Mesenchymal stem cell (in vitro differentiated cells and primary cell): ENCODE measurements around the gene PAX6.

ENCODE experiments used
- DNase-seq: peaks from one replicate; pipeline ENCODE4 v3.0.0-alpha.2; 2013
- H2AFZ ChIP-seq: one replicate; pipeline ENCODE4 v1.6.1; 2013; ENCODE audit warnings: low read depth, mild to moderate bottlenecking, control low read depth, inconsistent platforms, low read length, moderate library complexity
- H2AK5ac ChIP-seq: 2 replicates; pipeline ENCODE4 v1.6.1; 2013; ENCODE audit warnings: low read length, moderate library complexity, mild to moderate bottlenecking, inconsistent platforms; ENCODE audit not compliant: severe bottlenecking
- H2BK120ac ChIP-seq: one replicate; pipeline ENCODE4 v1.6.1; 2013; ENCODE audit warnings: low read depth, mild to moderate bottlenecking, inconsistent platforms, low read length, moderate library complexity
- H2BK12ac ChIP-seq, 2 experiments: one replicate each; pipeline ENCODE4 v1.6.1; 2013; ENCODE audit warnings: inconsistent platforms in 2 of 2, low read length in 2 of 2, mild to moderate bottlenecking in 2 of 2, moderate library complexity in 2 of 2, control low read depth in 1 of 2
- H2BK15ac ChIP-seq: one replicate; pipeline ENCODE4 v1.6.1; 2013; ENCODE audit warnings: mild to moderate bottlenecking, low read depth, inconsistent platforms; ENCODE audit not compliant: poor library complexity, severe bottlenecking
- H2BK5ac ChIP-seq: 2 replicates; pipeline ENCODE4 v1.6.1; 2013; ENCODE audit warnings: low read depth, mild to moderate bottlenecking, low read length, control low read depth, inconsistent platforms; ENCODE audit not compliant: poor library complexity, severe bottlenecking
- H3K14ac ChIP-seq, 2 experiments: one replicate each; pipeline ENCODE4 v1.6.1; 2013; ENCODE audit warnings: inconsistent platforms in 2 of 2, low read length in 2 of 2, control low read depth in 1 of 2, mild to moderate bottlenecking in 1 of 2, moderate library complexity in 1 of 2
- H3K18ac ChIP-seq, 2 experiments: one replicate each; pipeline ENCODE4 v1.6.1; 2013; ENCODE audit warnings: inconsistent platforms in 2 of 2, low read length in 2 of 2, control low read depth in 1 of 2, low read depth in 1 of 2, mild to moderate bottlenecking in 1 of 2
- H3K23ac ChIP-seq, 2 experiments: one replicate each; pipeline ENCODE4 v1.6.1; 2013; ENCODE audit warnings: inconsistent platforms in 2 of 2, low read length in 2 of 2, mild to moderate bottlenecking in 2 of 2, moderate library complexity in 2 of 2, control low read depth in 1 of 2
- H3K27ac ChIP-seq: 2 replicates; pipeline ENCODE4 v1.5.1; 2013; ENCODE audit warnings: mild to moderate bottlenecking, moderate library complexity, low read length, control low read depth, inconsistent platforms; ENCODE audit not compliant: poor library complexity, severe bottlenecking
- H3K27me3 ChIP-seq, 2 experiments: 2 replicates each; pipeline versions ENCODE4 v1.6.1 to v1.7.0; 2013; ENCODE audit warnings: low read length in 2 of 2, mild to moderate bottlenecking in 2 of 2, moderate library complexity in 2 of 2, control low read depth in 1 of 2, inconsistent platforms in 1 of 2; ENCODE audit not compliant: control insufficient read depth in 1 of 2, insufficient read depth in 1 of 2
- H3K36me3 ChIP-seq, 2 experiments: 2 replicates each; pipeline versions ENCODE4 v1.6.1 to v1.7.0; 2013; ENCODE audit warnings: low read length in 2 of 2, control low read depth in 1 of 2, inconsistent platforms in 1 of 2, low read depth in 1 of 2, mild to moderate bottlenecking in 1 of 2; ENCODE audit not compliant: insufficient read depth in 2 of 2, control insufficient read depth in 1 of 2
- H3K4ac ChIP-seq, 2 experiments: one replicate each; pipeline ENCODE4 v1.6.1; 2013; ENCODE audit warnings: inconsistent platforms in 2 of 2, low read length in 2 of 2, mild to moderate bottlenecking in 2 of 2, moderate library complexity in 2 of 2, control low read depth in 1 of 2, low read depth in 1 of 2
- H3K4me1 ChIP-seq: 2 replicates; pipeline ENCODE4 v1.6.1; 2013; ENCODE audit warnings: low read depth, low read length, control low read depth; ENCODE audit not compliant: control insufficient read depth, insufficient read depth
- H3K4me2 ChIP-seq: 2 replicates; pipeline ENCODE4 v1.6.1; 2013; ENCODE audit warnings: low read length, mild to moderate bottlenecking, inconsistent platforms; ENCODE audit not compliant: poor library complexity, severe bottlenecking
- H3K4me3 ChIP-seq, 2 experiments: 2 replicates each; pipeline versions ENCODE4 v1.5.1 to v1.7.0; 2013; ENCODE audit warnings: low read length in 2 of 2, mild to moderate bottlenecking in 2 of 2, control low read depth in 1 of 2, low read depth in 1 of 2; ENCODE audit not compliant: insufficient read depth in 1 of 2
- H3K79me1 ChIP-seq: replicated peaks from 2 replicates; pipeline ENCODE4 v1.6.1; 2013; ENCODE audit warnings: mild to moderate bottlenecking, control low read depth, low read length, inconsistent platforms; ENCODE audit not compliant: poor library complexity, severe bottlenecking
- H3K9ac ChIP-seq: 2 replicates; pipeline ENCODE4 v1.7.0; 2013; ENCODE audit warnings: mild to moderate bottlenecking, low read length, moderate library complexity
- H3K9me3 ChIP-seq: 2 replicates; pipeline ENCODE4 v1.7.0; 2013; ENCODE audit warnings: mild to moderate bottlenecking, low read length; ENCODE audit not compliant: control insufficient read depth
- H4K8ac ChIP-seq: one replicate; pipeline ENCODE4 v1.6.1; 2013; ENCODE audit warnings: inconsistent platforms, mild to moderate bottlenecking, low read length, moderate library complexity
- H4K91ac ChIP-seq: one replicate; pipeline ENCODE4 v1.6.1; 2013; ENCODE audit warnings: mild to moderate bottlenecking, low read length, inconsistent platforms
- WGBS: methylation state at CpG from one replicate; pipeline ENCODE4 v1.1.7; 2013; ENCODE audit warnings: mixed read lengths; 5-methylcytosine and 5-hydroxymethylcytosine counted together

PAX6 gene

GRCh38 chr11:31786996-31787685 lies 24.0 kb downstream of the PAX6 start:
- Histone ChIP-seq H3K27me3 (peaks cover 5 to 8% of the 10 kb centered on the region in 2 experiments), H3K27ac (no peak overlapping the region), H3K36me3 (peaks cover 0 to 5% of the 10 kb centered on the region in 2 experiments), H3K4me3 (no peak overlapping the region), H3K4ac (no peak overlapping the region), H3K14ac (peak overlapping the region in 1 of 2 experiments; percentile 26), H3K4me1 (no peaks in the 10 kb centered on the region), H3K18ac (no peak overlapping the region), H2AFZ (no peak overlapping the region), H3K23ac (no peak overlapping the region), H3K9me3 (no peaks in the 10 kb centered on the region), H4K91ac (no peak overlapping the region), H2BK12ac (no peak overlapping the region), H3K9ac (no peak overlapping the region), H3K79me1 (no peaks in the 10 kb centered on the region), H4K8ac (no peak overlapping the region), H2BK120ac (no peak overlapping the region), H2BK5ac (no peak overlapping the region), H2AK5ac (no peak overlapping the region), H3K4me2 (no peak overlapping the region), H2BK15ac (no peak overlapping the region)
- 86% methylated on average over 15 of the region's 16 CpGs for WGBS
- DNase-seq, result no peak

GRCh38 chr11:31784611-31785010 lies 26.5 kb downstream of the PAX6 start:
- H2BK120ac ChIP-seq, result no peak overlapping the region
- no peak overlapping the region for H2AK5ac ChIP-seq
- no peaks in the 10 kb centered on the region for H3K27me3 ChIP-seq
- no peak overlapping the region for H3K14ac ChIP-seq
- H3K9me3 ChIP-seq, result no peaks in the 10 kb centered on the region
- H2BK15ac ChIP-seq, result no peak overlapping the region
- no peak overlapping the region for H3K9ac ChIP-seq
- H4K91ac ChIP-seq, result no peak overlapping the region
- no peak overlapping the region for H3K18ac ChIP-seq
- WGBS, result no CpG with 5 or more reads among the region's 2 CpGs
- H3K23ac ChIP-seq, result no peak overlapping the region
- no peak overlapping the region for H2BK12ac ChIP-seq
- H2BK5ac ChIP-seq, result no peak overlapping the region
- no peak overlapping the region for H4K8ac ChIP-seq
- H3K4me3 ChIP-seq, result no peak overlapping the region
- H3K36me3 ChIP-seq, result peaks cover 0 to 5% of the 10 kb centered on the region in 2 experiments
- DNase-seq, result no peak
- H3K79me1 ChIP-seq, result no peaks in the 10 kb centered on the region
- no peak overlapping the region for H3K27ac ChIP-seq
- no peaks in the 10 kb centered on the region for H3K4me1 ChIP-seq
- no peak overlapping the region for H2AFZ ChIP-seq
- no peak overlapping the region for H3K4ac ChIP-seq
- no peak overlapping the region for H3K4me2 ChIP-seq

DNA sequence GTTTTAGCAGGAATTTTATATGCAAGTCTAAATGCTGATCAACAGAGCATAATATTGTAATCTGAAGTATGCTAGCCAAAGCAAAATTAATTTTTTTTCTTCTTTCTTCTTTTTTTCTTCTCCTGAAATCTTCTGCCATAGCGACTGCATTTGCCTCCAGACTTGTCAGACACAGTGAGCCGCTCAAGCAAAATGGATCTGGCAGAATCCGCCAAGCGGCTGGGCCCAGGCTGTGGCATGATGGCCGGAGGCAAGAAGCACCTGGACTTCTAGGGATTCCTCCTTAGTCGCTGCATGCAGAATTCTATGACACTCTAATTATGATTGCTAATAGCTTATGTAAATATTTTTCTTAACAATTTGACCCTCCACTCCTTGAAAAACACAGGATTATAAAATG lies 27.9 kb downstream of the PAX6 start:
- WGBS, result 97% methylated on average over 4 of the region's 6 CpGs
- H2BK15ac ChIP-seq, result no peak overlapping the region
- H4K8ac ChIP-seq, result no peak overlapping the region
- DNase-seq, result no peak
- no peak overlapping the region for H3K4ac ChIP-seq
- H3K18ac ChIP-seq, result no peak overlapping the region
- no peak overlapping the region for H3K27ac ChIP-seq
- H2BK12ac ChIP-seq, result no peak overlapping the region
- H3K23ac ChIP-seq, result no peak overlapping the region
- no peak overlapping the region for H2AK5ac ChIP-seq
- H2BK5ac ChIP-seq, result no peak overlapping the region
- H3K9me3 ChIP-seq, result no peaks in the 10 kb centered on the region
- H3K4me3 ChIP-seq, result no peak overlapping the region
- H3K4me1 ChIP-seq, result peaks cover 2% of the 10 kb centered on the region
- peaks cover 0 to 5% of the 10 kb centered on the region in 2 experiments for H3K36me3 ChIP-seq
- H2BK120ac ChIP-seq, result no peak overlapping the region
- no peak overlapping the region for H3K4me2 ChIP-seq
- H3K9ac ChIP-seq, result no peak overlapping the region
- no peaks in the 10 kb centered on the region for H3K79me1 ChIP-seq
- no peak overlapping the region for H4K91ac ChIP-seq
- H3K27me3 ChIP-seq, result no peaks in the 10 kb centered on the region
- H2AFZ ChIP-seq, result no peak overlapping the region
- H3K14ac ChIP-seq, result no peak overlapping the region

DNA sequence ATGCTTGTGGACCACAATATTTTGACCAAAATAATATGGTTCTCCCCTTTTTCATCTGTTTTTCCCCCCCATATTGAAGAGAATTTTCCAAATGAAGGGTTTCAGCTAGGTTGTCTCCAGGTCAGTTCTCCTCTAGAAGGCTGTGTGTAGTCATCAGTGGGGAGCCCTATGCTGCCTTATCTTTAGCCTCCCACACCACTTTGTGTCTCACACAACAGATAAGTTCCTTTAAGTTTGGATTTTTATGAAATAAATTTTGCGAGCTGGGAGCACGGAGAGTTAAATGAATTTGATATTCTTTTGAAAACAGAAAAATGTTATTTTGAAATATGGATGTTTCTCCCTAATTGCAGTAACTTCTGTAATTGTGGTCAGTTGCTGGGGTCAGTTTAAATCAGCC lies 28.9 kb downstream of the PAX6 start:
- no peak overlapping the region for H2BK12ac ChIP-seq
- no peak overlapping the region for H2BK15ac ChIP-seq
- peaks cover 6% of the 10 kb centered on the region for H3K9me3 ChIP-seq
- no peak overlapping the region for H2AFZ ChIP-seq
- H3K4ac ChIP-seq, result no peak overlapping the region
- WGBS, result 90% methylated on average over 2 of the region's 2 CpGs
- H3K4me3 ChIP-seq, result no peak overlapping the region
- H2BK5ac ChIP-seq, result no peak overlapping the region
- no peak overlapping the region for H3K9ac ChIP-seq
- no peak overlapping the region for H3K27ac ChIP-seq
- no peak for DNase-seq
- H2AK5ac ChIP-seq, result no peak overlapping the region
- H3K14ac ChIP-seq, result no peak overlapping the region
- H3K4me1 ChIP-seq, result peaks cover 2% of the 10 kb centered on the region
- H3K36me3 ChIP-seq, result peaks cover 0 to 4% of the 10 kb centered on the region in 2 experiments
- H4K91ac ChIP-seq, result no peak overlapping the region
- no peak overlapping the region for H2BK120ac ChIP-seq
- H3K23ac ChIP-seq, result no peak overlapping the region
- H3K4me2 ChIP-seq, result no peak overlapping the region
- no peak overlapping the region for H3K18ac ChIP-seq
- H3K27me3 ChIP-seq, result no peaks in the 10 kb centered on the region
- H3K79me1 ChIP-seq, result no peaks in the 10 kb centered on the region
- H4K8ac ChIP-seq, result no peak overlapping the region
